M059J (cell line): ENCODE data around the gene ENPP7. TPM values are rescaled to one million over a fixed set of nuclear protein-coding genes. Genes with fewer than 3 reads are reported as not detected.
A peak's percentile ranks its signal among the peaks of the same experiment; 100 is the strongest.
"Not testable (repeated sequence)": the region's sequence is repeated elsewhere in the genome, so short reads cannot be mapped to it uniquely, and the experiment has no call there.

Source experiments
- DNase-seq: peaks from one replicate; pipeline ENCODE4 v3.0.0-alpha.2; 2012; ENCODE audit warnings: low read depth
- total RNA-seq: library from RNA; depleted of rRNA; stranded (reverse); fragments of >200 nt; shearing (Covaris generic); gene quantifications from 2 replicates; pipeline ENCODE4 v1.2.3, GENCODE V29; 2014

ENPP7 gene
- total RNA-seq, 1 experiment from 2014 or later = not detected

DNA sequence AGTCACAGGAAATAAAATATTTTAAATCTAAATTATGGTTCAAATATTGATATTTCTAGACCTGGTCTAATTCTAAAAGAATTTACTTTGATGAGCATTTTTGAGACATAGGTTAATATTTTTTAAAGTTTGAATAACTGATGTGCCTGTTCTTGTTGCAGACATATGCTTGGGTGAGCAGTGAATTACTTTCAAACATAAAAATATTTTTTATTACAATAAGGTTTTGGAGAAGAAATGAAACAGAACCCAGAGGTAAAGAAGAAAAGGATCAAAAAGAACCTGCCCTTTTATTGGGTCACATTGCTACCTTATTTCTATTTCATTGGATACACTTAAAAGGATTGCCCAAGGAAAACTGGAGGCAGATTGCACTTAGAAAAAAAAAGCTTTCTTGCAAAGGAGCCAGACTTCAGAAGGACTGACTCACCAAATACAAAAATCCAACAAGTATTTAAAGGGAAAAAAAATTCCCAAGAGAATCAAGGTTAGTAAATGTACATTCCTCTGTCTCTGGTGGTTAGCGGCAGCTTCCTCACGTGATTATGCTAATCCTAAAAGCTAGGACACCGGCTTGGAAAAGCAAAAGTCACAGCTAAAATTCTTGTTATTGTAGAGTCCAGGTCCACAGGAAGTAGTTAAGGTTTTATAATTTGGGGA lies 18.5 kb downstream of the ENPP7 start:
- peak; percentile 45 for DNase-seq

DNA sequence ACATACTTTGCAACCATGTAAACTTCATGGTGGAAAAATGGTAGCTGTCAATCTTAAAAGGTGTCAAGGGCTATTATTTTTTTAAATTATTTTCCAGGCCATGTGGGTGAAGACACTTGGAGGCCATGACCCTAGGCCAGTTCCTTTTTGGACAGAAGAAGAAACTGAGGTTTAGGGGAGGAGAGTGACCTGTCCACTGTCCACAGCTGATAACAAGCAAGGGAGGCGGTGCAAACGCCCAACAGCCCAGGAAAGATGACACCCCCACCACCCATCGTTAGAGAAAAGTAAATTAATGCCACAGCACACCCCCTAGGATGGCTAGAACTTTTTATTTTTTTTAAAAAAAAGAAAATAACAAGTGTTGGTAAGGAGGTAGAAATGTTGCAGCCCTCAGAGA lies 19.2 kb downstream of the ENPP7 start:
- no peak for DNase-seq

DNA sequence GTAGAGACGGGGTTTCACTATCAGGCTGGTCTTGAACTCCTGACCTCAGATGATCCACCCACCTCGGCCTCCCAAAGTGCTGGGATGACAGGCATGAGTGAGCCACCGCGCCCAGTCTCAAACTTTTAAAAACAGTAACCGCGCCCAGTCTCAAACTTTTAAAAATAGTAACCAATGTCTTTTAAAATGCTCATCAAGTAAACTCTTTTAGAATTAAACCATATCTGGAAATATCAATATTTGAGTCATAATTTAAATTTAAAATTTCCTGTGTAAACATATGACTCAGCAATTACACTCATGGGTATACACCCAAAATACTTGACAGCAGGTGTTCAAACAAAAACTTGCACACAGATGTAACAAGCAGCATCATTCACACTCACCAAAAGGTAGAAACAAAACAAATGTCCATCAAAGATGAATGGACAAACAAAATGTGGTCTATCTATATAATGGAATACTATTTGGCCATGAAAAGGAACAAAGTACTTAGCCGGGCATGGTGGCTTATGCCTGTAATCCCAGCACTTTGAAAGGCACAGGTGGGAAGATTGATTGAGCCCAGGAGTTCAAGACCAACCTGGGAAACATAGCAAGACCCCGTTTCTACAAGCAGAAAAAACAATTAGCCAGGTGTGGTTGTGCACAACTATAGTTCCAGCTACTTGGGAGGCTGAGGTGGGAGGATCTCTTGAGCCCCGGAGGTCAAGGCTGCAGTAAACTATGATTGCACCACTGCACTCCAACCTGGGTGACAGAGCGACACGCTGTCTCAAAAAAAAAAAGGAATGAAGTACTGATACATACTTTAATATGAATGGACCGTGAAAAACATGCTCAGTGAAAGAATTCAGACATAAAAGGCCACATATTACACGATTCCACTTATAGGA lies 20.2 kb downstream of the ENPP7 start:
- no peak for DNase-seq

DNA sequence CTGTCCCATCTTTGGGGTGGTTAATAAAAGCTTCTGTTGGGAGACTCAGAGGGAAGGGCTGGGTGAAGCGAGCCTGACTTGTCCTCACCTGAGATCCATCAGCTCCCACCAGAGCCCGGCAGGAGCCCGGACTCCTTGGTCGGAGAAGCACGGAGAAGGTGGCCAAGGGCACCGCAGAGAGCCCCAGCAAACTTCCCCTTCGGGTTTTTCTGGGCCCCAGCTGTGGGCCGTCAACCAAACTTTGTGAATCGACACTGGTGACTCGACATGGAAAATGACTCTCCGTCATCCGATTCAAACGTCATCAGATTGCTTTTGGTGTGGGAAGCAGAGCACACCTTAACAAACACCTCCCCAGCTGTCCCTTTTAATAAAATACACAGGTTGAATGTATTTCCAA lies 21.4 kb downstream of the ENPP7 start:
- DNase-seq = no peak

DNA sequence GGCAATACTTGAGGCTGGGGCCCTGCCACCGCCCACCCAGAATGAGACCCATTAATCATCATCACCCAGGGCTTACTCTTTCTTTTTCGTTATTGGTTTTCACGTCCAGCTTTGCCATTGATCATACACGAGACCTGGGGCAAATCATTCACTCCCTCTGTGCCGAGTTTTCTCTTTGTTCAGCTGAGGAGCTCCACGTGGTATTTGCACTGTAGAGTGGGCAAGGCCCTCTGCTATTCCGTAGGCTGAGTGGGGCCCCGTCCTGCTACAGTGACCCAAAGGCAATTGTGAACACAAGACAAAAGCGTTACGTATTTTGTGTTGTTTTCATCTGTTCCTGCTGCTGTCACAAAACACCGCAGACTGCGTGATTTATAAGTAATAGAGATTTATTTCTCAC lies 23.6 kb downstream of the ENPP7 start:
- DNase-seq = no peak

DNA sequence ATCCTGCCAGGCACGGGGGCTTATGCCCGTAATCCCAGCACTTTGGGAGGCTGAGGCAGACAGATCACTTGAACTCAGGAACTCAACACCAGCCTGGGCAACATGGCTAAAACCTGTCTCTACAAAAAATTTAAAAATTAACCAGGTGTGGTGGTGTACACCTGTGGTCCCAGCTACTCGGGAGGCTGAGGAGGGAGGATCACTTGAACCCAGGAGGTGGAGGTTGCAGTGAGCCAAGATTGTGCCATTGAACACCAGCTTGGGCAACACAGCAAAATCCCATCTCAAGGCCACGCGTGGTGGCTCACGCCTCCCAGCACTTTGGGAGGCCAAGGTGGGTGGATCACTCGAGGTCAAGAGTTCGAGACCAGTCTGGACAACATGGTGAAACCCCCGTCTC lies 24.2 kb downstream of the ENPP7 start:
- not testable (repeated sequence) for DNase-seq

DNA sequence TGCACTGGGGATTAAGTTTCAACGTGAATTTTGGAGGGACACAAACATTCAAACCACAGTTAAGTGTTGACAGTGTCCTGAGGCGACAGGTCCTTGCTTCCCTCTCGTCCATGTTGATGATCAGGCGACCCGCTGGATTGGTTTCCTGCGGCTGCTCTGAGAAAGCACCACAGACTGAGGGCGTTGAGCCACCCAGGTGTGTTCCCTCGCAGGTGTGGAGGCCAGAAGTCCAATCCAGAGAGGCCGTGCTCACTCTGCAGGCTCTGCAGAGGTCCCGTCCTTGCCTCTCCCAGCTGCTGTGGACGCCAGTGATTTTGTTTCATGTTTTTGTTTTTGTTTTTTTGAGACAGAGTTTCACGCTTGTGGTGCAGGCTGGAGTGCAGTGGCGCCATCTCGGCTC lies 24.8 kb downstream of the ENPP7 start:
- DNase-seq = no peak

DNA sequence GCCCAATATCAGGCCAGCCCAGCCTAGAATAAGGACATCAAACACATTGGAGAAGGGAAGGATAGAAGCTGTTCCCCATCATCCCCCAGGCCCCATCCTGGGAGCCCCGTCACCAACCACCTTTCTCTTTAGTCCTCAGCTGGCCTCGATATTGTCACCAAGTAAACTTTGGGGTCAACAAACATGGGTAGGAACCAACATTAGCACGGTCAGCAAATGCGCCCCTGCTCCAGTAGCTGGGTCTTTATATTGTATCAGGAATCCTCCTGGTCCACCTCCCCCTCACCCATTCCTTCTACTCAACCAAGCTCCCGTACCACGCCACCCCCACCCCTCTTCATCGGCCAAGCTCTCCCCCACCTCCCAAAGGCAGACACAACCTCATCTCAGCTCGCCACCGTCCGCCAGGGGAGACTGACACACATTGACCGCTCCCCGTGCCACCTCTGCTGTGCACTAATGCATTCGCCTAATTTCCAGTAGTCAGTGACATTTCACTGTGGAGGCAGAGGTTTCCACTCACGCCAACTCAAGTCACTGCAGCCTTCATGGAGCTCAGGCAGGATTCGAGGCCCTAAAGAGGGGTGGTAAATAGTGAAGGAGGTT lies 26.5 kb downstream of the ENPP7 start:
- no peak for DNase-seq

DNA sequence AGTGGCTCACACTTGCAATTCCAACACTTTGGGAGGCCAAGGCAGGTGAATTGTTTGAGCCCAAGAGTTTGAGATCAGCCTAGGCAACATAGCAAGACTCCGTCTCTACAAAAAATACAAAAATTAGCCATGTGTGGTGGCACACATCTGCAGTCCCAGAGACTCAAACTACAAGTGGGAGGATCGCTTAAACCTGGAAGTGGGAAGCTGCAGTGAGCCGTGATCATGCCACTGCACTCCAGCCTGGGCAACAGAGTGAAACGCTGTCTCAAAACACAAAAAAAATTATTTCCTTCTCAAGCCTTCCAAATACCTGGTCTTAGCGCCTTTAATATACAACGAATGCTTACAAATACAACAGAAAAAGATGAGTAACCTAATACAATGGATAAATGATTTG lies 27.5 kb downstream of the ENPP7 start:
- DNase-seq = no peak

DNA sequence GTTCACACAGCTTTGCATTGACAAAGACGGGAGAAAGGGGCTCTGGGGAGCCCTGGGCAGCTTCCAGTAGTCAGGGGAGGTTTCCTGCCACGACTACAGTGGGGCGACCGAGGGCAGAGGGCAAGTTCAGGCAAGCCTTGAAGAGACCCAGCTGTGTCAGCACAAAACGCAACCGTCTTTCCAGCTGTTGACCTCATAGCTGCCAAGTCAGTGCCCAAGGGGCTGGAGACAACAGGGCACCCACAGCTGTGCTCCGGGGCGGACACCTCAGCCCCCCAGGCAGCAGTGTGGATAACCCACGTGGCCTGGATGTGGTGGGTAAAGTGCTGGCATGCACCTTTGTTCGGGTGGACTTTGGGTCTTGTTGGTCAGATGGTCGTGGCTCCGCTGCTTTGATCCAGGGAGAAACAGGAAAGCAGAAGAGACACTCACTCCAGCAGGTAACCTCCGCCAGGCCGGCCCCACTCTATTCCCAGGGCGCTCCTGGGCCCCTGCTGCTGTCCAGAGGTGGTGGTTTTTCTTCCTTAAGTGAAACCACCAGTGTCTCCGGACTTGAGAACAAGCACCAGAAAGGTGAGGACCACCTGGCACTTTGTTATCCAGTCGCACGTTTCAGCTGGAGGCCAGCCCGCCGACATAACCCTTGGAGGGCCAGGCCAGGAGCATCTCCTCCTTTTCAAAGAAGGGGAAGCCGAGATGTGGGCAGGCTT lies 29.6 kb downstream of the ENPP7 start:
- no peak for DNase-seq

DNA sequence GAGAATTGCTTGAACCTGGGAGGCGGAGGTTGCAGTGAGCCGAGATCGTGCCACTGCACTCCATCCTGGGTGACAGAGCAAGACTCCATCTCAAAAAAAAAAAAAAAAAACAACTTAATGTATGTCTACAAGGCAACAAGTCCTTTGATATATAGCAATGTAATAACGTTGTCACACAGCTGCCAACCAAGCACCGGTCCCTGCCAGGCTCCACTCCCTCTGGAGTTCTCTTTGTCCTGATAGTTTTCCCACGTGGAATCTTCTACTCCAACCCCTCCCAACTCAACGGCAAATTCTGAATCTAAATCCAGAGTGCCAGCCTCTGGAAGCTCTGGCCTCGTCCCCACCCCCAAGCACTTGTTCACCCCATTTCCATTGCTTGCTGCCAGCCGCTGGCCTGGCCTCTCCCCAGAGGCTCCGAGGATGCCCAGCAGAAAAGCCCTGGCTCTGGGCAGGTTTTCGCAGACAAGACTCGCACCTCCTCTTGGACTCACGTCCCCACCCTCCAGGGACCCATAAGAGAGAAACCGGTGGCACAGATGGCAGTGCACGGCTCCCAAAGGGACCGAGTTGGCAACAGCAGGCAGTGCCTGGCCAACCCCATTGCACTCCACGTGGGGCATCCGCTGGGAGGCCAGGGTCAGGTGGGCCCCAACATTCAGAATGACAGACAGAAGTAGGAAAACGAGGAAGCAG lies 31.3 kb downstream of the ENPP7 start:
- no peak for DNase-seq

DNA sequence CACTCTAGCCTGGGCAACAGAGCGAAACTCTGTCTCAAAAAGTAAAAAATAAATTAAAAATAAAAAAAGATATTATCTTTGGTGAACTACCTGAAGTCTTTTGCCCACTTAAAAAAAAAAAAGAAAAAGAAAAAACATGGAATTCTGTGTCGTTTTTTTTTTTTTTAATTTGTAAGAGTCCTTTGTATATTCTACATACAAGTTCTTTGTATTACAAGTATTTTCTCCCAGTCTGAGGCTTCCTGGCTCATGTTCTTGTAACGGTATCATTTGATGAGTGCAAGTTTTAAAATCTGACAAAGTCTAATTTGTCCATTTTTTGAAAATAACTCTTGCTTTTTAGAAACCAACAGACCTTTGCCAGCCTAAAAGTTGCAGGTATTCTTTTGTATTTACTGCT lies 35.0 kb downstream of the ENPP7 start:
- no peak for DNase-seq

DNA sequence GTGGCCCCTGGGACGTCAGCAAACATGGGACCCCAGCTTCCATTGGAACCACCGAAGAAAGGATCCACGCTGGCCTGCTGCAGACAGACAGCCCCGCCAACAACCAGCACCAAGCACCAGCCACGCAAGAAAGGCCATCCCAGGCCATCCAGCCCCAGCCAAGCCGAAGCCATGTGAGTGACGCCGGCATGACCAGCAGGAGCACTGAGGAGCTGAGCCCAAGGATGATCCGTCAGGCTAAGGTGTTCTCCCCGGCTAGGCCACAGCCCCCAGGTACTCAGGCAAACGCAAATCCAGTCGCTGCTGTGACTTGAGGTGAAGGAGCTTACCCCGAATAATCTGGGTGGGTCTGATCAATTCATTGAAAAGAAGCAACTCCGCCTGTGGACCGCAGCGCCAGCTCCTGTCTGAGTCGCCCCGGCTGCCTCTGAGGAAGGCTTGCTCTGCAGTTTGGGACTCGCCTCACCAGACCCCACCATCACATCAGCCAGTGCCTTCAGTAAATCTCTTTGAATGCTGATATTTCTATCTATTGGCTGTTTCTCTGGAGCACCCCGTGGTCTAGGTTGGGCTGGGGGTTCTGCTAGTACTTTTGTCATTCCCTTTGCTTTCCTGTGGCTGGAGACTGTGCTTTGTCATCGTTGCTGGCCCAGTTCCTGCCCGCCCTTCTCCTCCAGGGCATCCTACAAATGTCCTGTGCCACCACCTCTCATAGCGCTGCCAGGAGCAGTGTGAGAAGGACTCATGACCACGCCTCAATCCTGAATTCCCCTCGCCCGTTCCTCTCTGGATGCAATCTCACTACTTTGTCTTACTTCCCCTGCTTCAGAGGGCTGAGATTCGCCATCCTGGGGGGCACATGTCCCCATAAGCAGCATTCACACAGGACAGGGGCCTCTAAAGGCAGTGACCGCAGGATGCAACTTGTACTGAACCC lies 39.1 kb downstream of the ENPP7 start:
- peak; percentile 39 for DNase-seq

DNA sequence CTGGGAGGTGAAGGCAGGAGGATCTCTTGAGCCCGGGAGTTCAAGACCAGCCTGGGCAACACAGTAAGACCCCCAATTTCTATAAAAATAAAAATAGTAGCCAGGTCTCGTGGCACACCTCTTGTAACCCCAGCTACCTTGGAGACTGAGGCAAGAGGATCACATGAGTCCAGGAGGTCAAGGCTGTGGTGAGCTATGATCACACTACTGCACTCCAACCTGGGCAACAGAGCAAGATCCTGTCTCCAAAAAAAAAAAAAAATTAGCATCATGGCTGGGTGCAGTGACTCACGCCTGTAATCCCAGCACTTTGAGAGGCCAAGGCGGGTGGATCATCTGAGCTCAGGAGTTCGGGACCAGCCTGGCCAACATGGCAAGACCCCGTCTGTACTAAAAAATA lies 40.5 kb downstream of the ENPP7 start:
- no peak for DNase-seq

DNA sequence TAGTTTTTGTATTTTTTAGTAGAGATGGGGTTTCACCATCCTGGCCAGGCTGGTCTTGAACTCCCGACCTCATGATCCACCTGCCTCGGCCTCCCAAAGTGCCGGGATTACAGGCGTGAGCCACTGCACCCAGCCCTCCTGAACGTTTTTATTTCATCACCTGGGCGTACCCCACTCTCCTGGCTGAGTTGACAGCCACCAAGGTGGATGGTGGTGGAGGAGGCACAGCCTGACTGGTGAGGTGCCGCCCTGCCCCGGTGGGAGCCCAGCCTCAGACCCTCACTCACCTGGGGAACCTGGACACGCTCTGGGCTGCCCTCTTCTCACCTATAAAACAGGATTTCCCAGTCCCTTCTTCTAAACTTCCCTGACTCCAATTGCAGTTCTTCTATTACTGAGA lies 42.0 kb downstream of the ENPP7 start:
- not testable (repeated sequence) for DNase-seq

DNA sequence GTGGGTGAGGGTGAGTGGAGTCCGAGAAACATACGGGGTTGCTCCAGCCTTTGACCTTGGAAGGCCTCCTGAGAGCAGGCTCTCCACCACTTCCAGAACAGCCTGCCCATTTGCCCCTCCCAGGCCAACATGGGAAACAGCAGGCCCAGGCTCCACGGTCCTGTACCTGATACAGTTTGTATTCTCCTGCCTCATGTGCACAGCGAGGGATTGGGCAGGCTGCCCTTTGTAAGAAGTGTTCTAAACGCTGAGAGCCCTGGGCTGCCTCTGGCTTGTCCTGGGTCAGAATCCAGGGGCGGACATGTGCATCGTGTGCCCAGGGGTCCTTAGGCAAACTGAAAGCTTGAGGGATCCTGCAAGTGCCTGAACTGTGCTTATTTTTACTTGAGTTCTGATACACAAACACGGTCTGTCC lies 43.8 kb downstream of the ENPP7 start:
- DNase-seq = no peak

DNA sequence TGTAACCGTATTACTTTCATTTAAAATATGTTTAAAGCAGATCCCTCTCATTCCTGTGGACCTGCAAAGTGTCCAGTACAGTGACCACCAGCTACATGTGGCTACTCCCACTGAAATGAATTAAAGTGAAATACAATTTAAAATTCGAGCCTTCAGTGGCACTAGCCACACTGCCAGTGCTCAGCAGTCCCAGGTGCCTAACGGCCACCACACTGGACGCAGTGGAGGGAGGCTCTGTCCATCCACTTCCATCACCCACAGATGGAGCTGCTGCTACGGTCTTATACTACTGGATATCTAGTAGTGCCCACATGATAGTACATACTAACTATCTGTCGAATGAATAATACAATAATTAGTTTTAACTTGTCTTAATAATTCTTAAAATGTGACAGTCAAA lies 44.9 kb downstream of the ENPP7 start:
- no peak for DNase-seq

DNA sequence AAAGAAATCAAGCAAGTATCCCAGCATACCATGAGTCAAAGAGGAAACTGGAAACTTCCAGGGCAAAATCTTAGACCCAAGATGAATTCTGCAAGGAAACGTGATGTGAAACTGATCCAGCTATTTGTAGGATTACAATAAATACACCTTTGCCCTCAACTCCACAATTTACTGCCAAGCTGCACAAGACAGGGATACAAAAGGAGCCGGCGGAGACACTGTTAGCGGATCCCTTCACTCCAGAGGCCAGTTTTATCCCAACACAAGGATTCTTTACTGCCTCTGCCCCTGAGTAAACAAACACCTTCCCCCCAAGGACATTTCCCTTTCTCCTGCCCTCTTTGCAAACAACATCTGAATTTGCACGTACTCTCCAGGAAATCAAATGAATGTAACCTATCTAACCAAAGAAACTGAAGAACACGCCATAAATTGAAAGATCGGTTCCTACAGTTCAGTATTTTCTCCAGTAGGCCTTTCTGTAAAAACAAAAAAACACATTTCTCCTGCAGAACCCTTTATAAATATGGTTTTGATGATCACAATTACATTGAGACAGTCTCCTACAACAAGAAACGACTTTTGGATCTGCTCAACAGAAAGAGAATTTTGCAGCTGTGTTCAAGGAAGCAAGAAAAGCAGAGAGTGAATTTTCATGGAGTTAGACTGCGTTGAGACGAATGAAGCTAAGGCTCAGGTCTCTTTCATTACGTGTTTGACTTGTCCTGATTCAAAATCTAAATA lies 45.8 kb downstream of the ENPP7 start:
- DNase-seq = no peak

DNA sequence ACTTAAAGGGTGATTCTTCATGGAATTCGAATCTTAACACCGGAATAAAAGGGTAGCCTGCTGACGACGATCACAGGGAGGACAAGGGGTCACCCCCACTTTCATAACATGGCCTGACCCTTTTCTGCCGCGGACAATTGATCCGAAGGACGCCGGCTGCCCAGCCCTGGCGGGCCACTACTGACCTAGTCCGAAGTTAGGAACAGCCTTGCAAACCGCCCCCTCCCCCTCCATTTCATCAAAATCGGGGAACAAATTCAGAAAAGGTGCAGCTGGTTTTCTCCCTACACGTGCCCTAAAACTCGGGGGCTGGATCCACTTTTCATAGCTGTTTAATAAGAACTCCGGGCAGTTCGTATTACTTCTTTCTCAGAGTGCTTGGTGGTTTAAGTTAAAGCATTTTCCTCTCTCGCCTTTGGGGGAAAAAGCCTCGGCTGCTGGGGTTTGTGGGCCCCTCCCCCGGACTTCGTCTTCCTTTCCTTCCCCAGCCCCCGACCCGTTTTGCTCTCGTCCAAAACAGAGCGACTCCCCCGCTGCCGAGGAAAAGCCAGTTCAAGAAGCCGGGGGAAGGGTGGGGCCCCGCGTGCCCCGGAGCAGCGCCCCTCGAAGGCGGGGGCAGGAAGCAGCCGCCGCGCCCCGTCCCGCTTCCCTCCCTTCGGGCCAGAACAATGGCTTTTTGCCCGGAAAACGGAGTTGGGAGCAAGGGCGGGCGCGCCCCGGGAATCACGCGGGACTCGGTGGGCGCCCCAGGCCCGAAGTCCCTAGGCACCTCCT lies 46.6 kb downstream of the ENPP7 start:
- peak; percentile 62 for DNase-seq
